ENCODE results near the gene LY86.
A peak's percentile ranks its signal among the peaks of the same experiment; 100 is the strongest.

Gene LY86

DNA sequence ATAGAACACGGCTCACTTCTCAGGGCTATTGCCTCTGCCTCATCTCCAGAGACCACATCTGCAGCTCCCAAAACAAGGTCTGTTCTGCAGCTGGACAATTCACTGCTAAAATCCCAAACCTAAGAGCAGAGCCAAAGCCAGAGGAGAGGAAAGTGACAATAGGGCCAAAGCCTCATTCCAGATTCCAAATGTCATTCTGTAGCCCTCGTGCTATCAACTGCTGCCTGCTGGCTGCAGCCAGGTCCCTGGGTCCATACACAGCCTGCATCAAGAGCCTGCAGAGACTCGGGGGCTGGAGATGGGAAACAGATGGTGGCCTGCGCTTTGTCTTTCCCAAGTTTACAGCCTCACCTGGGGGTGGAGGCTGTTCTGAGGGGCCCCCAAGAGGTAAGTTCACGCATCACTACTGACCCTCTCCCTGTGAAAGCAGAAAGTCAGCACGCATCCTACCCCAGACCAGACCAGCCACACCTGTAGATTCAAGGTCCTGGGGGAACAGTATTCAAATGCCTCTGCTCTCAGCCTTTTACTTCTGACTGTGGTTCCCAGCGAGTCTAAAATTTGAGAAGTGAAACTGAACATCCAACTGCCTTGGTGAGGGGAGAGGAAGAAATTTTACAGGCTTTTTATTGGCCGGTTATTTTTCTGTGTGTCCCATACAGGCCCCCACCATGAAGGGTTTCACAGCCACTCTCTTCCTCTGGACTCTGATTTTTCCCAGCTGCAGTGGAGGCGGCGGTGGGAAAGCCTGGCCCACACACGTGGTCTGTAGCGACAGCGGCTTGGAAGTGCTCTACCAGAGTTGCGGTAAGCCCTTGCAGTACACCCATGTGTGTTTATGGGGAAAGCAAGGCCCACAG, at the start of gene LY86:
Gene LY86, plus strand, starts transcription at position 657 of the 860 bp plus-strand sequence. Its CDS starts 15 bp downstream, at position 672.
- no peak for DNase-seq (ENCODE audit: low spot score)

DNA sequence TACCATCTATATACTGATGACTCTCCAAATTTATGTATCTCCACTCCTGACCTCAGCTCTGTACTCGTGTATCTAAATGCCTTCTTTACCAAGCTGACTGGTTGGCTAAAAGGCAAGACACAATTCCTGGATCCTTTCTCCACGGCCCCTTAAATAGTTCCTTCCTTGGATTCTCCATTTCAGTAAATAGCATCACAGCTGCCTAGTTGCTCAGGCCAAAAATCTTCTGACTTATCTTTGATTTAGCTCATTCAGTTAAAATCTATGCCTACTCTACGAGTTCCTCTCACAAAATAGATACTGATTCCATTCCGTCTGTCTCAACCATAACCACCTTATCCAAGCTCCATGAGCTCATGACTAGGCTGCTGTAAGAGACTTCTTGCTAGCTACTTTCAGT, 49.5 kb upstream of the LY86 start:
- DNase-seq (ENCODE audit: low spot score) = no peak

GRCh38 chr6:6542357-6542756, 46.2 kb upstream of the LY86 start:
- no peak for DNase-seq (ENCODE audit: low spot score)

DNA sequence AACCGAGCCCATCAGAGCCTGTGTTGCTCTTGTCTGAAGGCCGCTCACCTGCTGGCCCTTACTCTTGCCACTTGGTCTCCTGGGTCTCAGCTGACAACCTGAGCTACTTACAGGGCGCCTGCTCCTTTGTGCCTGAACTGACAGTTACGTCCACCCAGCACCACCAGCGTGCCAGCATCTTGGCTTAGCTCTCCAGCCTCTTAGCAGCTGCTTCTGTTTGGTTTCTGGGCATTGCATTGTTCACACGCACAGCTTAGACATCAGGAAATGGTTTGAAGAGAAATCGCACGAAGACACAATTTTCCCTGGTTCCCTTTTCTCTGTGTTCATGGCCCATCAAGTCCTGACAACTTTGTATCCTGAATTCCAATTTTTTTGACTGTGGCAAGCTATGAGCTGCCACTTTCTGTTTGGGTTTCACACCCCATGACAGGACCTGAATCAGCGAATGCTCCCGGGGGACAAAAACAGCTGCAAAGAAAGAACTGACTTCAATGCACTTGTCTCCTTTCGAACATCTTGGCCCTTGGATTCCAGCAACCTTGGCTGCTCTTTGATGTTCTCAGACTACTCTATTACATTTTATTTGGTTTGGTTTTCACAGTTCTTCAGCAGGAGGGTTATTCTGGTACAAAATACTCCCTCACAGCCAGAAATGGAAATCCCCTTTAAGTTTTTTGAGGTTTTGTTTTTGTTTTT, 45.2 kb upstream of the LY86 start:
- DNase-seq (ENCODE audit: low spot score) = no peak

- DNase-seq (ENCODE audit: low spot score) = no peak
Measured at GRCh38 chr6:6545616-6546317, 42.8 kb upstream of the LY86 start.

DNA sequence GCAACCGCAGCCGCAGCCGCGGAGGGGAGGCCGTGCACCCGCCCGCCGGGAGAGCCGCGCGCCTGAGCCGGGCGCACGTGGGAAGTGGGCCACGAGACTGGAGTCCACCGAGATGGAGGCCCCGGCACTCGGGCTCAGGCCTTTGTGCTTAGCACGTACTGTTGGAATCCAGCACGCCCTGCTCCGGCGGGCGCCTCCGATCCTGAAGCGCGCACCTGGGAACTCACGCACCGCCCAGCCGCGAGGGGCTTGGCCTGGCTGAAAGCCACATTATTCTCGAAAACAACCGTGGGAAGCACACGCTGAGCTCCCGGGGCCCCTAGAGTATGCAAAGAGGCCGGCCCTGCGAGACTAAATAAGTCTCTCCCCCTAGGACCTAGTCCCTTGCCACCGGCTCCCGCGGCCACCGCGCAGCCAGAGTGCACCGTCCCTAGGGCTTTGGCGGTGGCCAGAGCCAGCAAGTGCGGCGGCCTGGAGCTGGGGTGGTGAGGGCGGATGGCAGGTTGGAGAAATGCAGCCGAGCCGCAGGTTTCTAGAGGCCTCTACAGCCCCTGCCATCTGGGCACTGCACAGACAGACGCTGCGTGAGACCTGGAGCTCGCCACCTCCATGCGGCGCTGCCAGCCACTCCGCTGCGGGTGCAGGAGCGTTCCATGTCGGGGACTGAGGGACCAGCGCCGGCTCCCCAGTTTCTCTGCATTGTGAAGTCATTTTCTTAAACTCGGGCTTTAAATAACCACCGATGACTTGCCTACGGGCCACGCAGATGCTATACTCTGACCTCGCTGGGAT, 42.0 kb upstream of the LY86 start:
- peak; percentile 9 for DNase-seq (ENCODE audit: low spot score)

- DNase-seq (ENCODE audit: low spot score) = peak; percentile 58
Measured at GRCh38 chr6:6547110-6547879, 41.2 kb upstream of the LY86 start.

DNA sequence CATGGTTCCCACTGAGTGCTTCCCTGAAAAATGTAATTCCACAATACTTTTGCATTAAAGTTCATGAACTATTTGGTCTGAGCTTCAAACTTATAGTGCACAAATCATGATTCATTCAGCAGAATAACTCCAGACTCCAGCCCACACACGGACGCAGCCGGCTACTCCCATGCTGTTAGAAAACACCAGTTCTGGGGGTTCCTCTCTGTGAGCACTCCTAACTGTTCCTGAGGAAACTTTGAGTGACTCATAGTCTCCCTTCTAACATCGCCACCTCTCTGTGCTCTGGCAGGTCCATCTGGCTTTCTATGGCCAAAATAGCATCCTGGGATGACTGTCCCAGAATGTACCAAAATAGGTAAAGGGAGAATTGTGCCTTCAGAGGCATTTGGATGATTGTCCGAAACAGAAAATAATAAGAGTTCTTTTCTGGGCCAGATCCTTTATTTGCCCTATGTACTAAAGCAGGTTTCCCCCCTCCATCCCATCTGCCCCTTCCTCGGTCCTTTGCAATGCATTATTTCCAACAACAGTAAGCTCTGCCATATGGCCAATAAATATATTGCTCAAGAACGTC, 32.3 kb upstream of the LY86 start:
- no peak for DNase-seq (ENCODE audit: low spot score)

GRCh38 chr6:6556738-6557503, 31.6 kb upstream of the LY86 start:
- DNase-seq (ENCODE audit: low spot score) = peak; percentile 50

DNA sequence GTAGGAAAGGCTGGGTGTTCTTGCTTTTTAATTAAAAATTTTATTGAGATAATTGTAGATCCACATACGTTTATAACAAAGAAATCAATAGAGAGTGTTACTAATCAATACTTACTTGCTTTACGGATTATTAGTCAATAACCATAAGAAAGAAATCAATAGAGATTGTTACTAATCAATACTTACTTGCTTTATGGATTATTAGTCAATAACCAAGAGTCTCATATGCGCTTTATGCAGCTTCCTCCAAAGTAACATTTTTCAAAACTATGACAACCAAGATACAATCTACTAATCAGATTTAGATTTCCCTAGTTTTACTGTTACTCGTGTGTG, 31.0 kb upstream of the LY86 start:
- no peak for DNase-seq (ENCODE audit: low spot score)

DNA sequence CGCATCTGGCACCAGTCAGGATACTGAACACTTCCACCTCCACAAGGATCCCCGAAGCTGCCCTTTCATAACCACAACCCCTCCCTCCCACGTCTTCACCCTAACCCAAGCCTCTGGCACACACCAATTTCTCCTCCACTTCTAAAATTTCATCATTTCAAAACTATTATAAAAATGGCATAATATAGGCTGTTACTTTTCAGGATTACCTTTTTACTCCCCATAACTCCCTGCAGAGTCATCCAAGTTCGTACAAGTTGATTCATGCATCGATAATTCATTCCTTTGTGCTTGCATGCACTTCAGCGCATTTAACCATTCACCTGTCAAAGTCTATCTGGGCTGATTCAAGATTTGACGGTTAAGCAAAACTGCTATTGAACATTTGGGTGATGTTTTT, 30.6 kb upstream of the LY86 start:
- DNase-seq (ENCODE audit: low spot score) = no peak

GRCh38 chr6:6559994-6560570, 28.4 kb upstream of the LY86 start:
- no peak for DNase-seq (ENCODE audit: low spot score)

DNA sequence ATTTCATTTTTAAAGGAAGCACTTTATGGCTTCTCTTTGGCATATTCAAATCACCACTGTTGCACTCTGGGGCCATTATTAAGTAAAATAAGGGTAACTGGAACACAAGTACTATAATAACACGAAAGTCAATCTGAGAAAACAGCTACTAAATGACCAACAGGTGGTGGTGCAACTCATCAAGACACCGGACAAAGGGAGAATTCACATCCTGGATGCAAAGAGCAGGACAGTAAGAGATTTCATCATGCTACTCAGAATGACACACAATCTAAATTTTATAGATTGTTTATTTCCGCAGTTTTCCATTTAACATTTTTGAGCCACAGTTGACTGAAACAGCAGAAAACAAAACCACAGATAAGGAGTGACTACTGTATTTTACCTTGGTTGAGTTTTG, 27.6 kb upstream of the LY86 start:
- peak; percentile 34 for DNase-seq (ENCODE audit: low spot score)

DNA sequence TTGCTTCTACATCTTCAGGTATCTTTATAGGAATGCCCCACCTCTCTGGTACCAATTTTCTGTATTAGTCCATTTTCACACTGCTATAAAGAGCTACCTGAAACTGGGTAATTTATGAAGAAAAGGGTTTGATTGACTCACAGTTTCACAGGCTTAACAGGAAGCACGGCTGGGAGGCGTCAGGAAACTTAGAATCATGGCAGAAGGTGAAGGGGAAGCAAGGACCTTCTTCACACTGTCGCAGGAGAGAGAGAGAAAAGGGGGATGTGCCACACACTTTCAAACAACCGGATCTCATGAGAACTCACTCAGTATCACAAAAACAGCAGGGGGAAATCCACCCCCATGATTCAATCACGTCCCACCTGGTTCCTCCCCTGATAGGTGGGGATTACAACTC, 24.4 kb upstream of the LY86 start:
- DNase-seq (ENCODE audit: low spot score) = no peak

- DNase-seq (ENCODE audit: low spot score) = no peak
Measured at GRCh38 chr6:6565069-6565468, 23.5 kb upstream of the LY86 start.

DNA sequence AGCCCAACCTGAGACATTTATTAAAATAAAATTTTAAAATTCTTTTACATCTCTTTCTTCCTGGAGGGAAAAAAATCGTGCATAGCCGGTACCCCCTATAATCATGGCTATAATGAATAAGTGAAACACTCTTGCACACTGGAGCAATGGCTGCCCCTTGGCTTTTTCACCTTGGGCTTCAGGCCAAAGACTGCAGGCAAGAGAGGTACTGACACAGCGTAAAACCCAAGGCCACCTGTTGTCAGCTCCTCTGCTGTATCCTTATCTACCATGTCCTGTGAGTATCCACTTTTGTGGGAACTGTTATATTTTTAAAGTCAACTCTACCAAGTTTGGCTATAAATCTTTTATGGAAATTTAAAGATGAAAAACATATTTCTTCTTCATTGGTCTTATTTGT, 23.0 kb upstream of the LY86 start:
- no peak for DNase-seq (ENCODE audit: low spot score)

DNA sequence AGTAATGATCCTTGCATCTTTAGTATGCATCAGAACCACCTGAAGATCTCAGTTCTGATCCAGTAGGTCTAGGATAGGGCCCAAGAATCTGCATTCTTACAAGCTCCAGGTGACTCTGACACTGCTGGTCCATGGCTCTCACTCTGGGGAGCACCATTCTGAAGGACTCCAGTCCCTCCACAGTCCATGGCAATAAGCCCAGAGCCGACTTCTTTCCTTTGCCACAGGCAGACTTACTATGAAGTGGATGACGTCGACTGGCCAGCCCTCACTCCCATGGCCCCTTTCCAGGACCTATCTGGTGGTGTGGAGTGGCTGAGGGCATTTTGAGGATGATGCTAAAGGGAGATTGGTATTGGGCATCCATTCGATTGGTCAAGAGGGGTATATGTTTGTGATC, 21.8 kb upstream of the LY86 start:
- DNase-seq (ENCODE audit: low spot score) = no peak

DNA sequence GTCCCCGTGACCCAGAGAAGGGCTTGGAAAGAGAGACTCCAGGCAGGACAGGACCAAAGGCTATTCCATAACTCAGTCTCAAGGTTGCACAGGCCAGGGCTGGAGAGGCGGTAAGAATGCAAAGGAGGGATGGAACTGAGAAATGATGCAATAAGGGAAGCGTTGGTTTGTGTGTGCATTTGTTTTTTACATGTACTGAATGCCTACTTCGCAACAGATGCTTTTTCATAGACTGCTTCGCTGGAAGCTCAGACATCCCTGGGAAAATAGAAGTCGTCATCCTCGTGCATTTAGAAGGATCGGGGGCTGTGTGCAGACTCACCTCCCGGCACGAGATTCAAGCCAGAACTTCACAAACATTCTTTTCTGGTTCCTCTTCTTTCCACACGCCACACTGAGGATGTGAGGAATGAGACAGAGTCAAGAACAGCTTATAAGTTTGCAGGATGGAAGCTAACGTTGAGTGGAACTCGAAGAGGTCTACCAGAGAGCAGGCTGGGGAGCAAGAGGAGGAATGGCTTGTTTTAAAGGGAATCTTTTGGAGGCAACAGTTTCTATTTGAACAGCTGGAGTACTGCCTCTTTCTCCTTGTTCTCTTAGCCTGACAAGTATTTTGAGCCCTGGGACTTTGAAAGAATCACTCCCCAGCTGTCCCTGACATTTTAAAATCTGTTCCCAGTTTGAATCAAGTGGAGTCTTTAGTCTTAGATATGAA, 19.3 kb upstream of the LY86 start:
- DNase-seq (ENCODE audit: low spot score) = no peak

GRCh38 chr6:6569811-6570164, 18.7 kb upstream of the LY86 start:
- DNase-seq (ENCODE audit: low spot score) = peak; percentile 11

Measured in SW480 (cell line).